NCI-H774 (cell line): ENCODE data around the gene MN1.

Experiments used
- DNase-seq: peaks from one replicate; lab custom pipeline; 2025; lab: John Stamatoyannopoulos, UW

MN1 gene

DNA sequence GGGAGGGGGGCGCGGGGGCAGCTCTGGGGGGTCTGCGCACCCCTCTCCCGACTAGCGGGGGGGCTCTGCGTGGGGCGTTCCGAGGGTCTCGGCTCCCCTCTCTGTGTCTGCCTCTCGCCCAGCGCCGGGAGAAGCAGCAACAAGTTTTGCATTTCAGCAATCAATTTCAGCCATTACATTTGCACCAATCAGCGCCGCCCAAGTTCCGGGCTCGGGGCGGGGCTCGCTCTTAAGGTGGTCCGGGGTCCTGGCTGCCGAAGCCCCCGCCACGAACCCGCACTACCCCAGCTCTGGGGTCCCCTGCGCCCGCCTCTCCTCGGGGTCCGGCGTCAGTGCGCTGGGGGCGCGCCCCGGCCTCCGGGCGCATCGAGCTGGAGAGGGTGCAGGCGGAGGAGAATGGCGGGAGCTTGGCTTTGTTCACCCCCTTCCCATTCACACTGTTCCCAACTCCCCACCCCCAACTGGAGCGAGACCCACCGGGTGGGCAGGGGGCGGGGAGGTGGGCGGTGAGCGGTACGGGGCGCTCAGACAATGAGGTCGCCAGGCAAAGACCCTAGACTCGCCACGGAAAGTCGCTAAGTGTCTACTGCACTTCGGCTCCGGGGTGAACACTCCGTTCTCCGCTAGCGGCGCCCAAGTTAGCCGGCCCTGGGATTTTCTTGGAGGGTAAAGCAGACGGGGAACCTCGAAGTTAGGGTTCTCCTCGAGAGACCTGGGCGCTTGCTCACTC lies at the start of gene MN1:
Gene MN1, minus strand, starts transcription at position 141 of the 730 bp plus-strand sequence. CDS start 1,213 bp downstream, outside the sequence.
- DNase-seq: no peak

DNA sequence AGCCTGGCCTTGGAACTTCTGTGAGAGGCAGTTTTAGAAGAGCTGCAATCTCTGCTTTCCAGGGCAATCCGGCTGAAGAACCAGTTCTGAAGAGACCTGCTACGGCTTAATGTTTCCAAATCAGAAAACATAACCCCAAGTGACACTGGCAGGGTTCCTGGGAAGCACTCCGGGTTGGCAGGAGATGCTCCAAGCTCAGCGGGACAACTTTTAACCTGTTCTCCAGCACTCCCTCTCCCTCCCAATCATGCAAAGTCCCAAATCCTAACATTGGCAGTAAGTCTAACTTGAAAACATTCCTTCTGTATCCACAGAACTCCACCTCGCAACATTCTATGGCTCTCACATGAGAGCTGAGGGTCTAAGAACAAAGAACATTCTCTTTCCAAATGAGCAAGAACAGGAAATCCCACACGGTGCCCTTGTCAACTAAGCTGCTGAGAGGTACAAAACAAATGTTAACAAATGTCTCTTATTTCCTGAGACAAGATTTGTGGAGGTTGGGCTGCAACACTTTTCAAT lies 48.5 kb upstream of the MN1 start:
- DNase-seq: no peak

DNA sequence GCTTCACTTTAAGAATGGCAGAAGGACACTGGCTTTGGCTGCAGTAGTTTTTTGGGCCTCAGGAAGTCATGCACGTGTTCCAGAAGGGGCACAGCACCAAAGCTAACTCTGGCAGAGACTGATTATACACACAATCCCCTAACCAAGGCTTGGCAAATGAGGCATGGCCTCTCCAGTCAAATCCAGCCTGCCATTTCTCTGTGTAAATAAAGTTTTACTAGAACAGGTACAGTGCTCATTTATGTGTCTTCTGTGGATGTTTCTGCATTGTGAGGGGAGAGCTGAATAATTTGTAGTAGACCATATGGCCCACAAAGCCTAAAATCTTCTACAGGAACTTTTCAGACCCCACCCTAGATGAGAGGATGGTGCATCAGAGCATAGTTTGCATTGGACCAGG lies 46.4 kb upstream of the MN1 start:
- DNase-seq: no peak

DNA sequence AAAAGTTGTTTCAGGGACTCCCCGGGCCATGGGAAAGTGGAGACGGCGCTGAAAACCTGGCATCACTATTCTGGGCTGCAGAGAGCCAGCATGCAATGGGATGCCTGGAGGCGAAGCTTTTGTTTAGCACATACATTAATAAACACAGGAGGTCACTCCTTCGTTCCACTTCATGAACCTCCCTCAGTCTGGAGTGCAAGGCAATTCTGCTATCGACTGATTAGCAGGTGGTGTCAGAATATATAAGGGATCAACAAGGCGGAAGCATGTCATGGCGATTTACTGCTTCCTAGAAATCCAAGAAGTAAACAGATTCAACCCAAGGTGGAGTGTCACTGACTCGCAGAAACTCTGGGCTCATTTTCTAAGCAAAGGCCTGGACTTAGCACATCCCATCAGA lies 45.4 kb upstream of the MN1 start:
- no peak for DNase-seq

DNA sequence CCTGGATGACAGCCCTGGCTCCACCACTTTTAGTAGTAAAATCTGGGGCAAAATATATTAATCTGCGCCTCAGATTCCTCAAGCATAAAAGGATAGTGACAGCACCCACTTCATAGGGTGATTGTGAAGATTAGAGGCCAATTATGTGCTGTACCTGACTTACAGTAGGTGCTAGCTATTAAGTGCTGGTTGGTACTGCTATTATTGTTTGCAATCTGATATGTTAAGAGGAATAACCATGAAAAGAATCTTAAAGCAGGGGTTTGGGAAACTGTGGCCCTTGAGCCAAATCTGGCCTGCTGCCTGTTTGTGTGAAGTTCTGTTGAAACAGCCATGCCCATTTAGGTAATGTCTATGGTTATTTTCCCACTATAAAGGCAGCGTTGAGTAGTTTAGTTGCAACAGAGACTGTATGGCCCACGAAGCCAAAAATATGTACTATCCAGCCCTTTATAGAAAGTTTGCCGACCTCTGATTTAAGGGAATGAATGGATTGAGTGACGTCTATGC lies 44.7 kb upstream of the MN1 start:
- DNase-seq: no peak

DNA sequence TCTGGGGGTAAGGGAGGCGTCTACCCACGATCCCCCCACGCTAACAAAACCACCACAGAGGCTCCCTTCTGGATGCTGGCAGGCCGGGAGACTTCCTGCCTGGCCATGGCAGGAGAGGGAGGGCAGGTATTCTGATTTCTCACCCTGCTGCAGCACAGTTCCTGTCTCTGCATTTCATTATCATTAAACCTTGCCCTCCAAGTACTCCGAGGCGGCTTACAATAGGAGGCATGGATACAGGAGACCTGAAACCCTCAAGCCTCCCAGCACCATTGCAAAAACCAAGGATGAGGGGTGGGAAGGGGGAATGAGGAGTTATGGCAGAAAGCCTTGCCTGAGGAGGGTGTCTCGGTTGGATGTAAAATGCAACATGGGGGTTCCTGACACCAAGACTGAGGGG lies 44.1 kb upstream of the MN1 start:
- no peak for DNase-seq

DNA sequence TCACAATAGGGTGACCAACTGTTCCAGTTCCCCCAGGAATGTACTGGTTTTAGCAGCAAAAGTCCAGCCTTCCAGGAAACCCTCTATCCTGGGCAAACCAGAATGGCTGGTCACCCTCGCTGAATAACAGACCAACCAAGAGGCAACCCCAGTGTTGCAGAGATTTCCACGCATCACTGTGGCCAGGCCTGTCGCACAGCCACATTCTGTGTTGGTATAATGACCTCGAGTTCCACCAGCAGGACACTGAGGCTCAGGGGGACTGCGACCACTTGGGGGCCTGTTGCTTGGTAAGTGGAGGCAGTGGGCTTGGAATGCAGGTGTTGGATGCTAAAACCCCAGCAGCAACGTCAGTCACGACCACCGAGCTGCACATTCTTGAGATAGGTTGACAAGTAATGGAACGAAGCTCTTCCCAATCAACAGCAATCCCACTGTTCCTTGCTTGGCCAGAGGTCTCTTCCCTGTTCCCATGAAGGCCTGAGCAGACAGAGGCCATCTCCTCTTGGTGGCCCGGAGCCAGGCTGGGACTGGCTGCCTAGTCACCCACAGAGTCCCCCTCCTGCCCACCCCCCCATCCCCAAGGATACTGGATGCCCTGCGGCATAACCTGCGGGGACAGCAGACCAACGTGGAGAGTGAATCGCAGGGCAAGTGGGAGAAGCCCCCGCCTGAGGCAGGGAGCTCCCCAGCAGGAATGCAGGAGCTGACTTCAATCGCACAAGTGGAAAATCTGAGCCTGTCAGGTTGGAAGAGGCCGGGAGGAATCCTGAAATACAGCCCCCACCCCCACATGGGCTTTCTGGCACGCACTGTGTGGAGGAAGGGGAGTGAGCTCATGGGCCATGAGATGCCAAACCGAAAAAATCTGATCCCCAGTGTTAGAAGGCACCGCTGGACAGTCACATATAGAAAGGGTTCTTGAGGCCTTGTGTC lies 43.4 kb upstream of the MN1 start:
- DNase-seq: no peak

DNA sequence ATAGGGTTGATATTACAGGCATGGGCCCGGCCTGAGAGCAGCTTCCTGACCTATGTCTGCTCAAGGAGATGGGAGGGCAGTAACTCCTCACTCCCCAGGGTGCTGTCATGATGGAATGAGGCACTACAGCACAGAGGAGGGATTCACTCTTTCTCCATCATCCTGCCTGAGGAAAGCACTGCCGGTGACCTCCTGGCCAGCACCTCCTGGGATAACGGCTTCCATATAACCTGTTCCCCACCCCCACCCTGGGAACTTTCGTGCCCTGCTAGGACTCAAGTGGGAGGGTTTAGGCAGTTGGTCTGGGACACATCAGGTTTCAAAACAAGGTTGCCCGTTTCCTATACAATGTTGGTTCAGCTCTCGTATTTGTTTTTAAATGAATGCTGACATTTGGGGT lies 42.7 kb upstream of the MN1 start:
- no peak for DNase-seq

DNA sequence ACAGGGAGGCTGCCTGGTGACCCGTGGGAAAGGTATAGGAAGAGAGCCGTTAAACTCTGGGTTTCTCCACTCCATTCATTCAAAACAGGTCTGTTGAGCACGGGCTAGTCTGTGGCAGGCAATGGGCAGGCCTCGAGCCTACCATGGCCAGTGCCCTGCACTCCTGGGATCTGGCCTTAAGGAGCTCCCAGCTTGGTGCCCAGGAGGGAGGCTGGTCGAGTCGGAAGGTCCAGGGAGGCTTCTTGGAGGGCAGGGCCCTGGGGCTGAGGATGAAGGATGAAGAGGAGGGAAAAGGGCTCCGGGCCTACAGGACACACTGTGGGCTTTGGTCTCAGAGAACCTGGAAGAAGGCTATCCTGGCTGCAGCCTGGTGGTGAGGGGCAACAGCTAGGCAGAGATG lies 41.9 kb upstream of the MN1 start:
- no peak for DNase-seq

DNA sequence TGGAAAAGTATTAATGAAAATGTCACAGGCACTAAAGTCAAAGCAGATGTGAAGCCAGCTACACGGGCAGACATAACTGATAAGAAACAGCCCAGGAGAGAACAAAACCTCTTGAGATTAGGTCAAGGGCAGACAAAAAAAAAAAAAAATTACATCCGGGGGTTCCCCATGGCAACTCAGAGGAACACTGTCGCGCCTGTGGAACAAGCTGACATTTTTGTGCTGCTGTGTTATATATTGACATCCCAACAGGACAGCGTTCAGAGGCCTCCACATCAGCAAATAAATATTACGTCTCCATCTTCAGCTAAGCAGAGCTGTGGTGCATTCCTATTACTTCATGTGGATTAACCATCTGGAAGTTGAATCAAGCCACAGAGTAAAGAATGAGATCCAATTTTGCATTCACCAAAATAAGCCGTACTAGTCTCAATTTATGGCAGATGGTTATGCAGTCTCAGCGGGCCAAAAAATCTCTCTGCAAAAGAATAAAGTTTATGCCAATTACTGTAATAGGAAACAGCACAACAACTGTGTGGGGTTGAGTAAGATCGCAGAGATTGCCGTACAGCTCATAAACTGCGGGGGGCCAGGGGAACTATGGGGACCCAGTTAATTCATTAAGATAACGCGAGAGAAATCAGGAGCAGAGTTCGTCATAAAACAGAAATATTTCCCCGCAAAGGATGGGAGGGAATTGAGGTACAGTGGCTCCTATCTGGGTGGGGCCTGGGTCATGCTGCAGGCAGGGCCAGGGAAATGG lies 41.3 kb upstream of the MN1 start:
- no peak for DNase-seq

DNA sequence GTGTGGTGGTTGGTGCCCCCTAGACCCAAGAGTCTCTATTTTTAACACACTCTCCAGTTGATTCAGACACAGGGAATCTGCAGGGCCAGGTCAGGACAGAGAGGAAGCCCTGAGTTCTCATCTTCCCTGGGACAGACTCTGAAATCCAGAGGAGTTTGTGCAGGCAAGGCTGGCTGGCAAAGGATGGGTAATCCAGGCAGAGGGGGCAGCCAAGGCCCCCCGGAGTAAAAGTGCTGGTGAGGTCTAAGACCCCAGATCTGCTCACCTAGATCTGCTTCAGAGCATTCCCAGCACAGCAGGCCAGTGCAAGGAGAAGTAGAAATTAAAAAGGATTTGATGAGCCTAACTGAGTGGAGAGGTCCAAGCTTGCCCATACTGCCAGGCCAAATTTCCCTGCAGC lies 40.6 kb upstream of the MN1 start:
- no peak for DNase-seq

DNA sequence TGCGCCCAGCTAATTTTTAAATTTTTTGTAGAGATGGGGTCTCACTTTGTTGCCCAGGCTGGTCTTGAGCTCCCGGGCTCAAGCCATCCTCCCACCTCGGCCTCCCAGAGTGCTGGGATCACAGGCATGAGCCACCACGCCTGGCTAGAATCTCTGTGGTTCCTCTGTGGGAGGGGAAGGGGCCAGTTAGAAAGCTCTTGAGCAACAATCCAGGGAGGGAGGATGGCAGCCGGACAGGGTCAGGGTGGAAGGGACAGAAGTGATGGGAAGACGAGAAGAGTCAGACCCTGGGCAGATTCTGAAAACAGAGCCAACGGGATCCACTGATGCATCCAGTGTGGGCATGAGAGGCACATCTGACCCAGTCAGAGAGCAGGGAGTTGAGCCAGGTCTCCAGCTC lies 38.9 kb upstream of the MN1 start:
- no peak for DNase-seq

DNA sequence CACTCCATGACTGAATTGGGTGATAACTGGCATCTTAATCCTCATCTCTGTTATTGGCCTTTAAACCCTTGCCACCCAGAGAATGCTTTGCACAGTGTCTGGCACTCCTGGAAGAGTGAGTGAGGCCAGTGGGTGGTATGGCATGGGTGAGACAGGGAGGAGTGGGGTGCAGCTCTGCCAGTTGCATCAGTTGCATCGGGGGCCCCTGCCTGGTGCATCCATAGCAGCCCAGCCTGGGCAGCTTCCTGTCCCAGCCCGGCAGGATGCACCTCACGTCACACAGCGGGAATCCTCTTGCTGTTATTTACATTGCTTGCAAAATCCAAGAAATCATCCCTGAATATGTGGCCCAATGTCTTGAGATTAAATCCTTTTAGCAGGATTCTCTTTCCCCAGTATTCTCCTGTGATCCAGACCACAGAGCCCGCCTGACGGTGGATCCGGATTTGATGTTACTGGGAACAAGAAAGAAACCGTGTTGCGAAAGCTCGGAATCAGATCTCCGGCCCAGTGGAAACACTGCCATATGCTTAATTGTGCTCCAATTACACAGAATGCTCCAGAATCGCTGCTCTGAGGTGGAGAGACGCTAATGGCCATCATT lies 37.6 kb upstream of the MN1 start:
- no peak for DNase-seq

DNA sequence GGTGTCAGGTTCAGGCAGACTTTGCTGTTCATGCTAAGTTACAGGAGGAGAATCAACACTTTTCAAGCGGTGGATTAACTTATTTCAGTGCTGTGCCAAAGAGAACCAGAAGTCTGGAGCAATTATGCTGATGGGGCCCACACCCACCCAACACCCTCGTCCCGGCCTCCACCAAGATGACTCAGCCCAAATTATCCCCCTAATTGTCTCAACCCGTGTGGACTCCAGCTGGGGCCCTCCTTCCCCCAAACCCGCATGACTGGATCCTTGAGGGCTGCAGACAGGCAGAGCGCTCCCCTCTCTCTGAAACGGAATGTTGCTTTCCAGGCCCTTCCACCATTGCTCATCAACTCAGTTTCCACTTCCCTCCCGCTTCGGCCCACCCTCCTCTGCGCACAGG lies 34.6 kb upstream of the MN1 start:
- no peak for DNase-seq

DNA sequence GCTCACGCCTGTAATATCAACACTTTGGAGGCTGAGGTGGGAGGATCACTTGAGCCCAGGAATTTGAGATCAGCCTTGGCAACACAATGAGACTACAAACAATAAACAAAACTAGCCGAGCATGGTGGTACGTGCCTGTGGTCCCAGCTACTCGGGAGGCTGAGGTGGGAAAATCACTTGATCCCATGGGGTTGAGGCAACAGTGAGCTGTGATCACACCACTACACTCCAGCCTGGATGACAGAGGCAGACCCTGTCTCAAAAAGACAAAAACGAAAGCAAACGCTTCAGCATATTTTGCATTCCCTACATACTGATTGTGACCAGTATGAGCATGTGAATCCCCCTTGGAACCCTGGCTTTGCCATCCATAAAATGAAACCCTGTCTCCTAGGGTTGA lies 33.9 kb upstream of the MN1 start:
- no peak for DNase-seq

DNA sequence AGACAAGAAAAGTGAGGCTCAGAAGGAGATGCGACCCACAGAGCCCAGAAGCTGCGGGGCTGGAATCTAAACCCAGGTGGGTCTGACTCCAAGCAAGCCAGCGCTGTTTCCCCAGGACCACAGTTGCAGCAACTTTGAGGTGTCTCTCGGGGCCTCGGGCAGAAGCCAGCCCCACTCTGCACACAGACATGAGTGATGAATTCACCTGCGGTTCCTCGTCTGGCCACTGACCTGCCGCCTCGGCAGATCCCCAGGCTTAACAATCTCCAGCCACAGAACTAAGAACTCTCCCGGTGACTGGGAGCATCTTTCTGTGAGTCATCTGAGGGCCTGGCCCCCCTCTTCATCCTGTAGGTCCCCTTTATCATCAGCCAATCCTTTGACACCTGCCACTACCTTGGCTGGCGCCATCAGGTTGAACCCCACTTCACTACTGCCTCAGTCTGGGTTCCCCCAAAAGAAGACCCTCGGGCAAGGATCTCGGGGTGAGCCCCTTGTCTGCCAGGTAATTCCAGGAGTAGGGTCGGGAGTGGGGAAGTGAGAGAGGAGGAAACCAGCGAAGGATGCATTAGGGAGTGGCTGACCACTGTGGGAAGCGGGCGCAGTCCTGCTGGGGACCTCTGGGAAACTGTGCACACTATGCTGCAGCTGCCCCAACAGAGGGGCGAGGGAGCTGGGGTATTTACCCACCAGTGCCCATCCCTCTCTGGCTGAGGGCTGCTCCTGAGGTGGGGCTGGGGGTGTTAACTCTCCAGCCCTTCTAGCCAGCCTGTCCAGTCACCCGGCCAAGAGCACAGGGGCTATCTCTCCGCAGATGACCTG lies 33.0 kb upstream of the MN1 start:
- no peak for DNase-seq

DNA sequence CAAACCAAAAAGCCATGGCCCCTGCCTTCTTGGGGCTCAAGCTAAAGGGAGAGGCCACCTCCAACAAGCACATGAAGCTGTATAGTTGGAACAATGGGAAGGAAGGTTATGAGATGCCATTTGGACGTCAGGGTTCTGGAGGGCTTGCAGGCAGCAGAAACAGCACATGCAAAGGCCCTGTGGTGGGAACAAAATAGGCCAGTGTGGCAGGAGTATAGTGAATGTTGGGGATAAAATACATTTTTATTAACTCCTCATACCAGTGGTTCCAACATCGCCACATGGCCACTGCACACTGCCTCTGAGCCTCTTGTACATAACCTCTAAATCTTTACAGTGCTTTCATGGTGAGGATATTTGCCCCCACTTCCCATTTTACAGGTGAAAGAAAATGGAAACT lies 32.2 kb upstream of the MN1 start:
- no peak for DNase-seq

DNA sequence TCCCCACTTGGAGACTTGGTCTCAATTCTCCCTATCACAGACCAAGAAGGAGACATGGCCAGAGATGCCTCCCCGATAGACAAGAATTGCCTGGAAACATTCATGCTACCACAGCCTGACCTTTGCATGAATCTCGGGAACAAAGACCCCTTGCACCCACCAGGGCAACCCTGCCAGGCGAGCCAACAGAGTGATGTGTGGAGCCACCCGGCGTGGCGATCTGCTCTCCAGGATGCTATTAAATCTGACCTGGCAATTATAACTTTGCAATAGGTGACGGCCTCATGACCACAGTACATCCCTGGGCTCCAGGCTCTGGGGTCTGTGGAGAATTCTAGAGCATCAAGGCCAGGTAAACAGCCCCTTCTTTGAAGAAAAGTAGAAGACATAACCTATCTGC lies 31.1 kb upstream of the MN1 start:
- no peak for DNase-seq

DNA sequence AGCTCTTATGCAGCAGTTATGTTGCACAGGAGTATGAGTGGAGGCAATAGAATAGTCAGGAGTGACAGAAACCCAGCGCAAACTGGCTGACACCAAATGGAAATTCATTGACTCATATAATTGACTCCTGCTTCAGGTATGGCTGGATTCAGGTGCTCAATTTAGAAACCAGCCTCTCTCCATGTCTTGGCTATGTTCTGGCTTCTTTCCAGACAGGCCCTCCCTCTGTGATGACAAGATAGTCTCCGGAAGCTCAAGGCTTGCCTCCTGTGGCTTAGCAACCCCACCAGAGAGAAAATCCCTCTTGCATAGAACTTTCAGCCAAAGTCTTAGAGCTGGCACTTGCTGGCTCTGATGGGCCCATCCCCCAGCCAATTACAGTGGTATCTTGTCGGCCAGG lies 28.1 kb upstream of the MN1 start:
- no peak for DNase-seq

DNA sequence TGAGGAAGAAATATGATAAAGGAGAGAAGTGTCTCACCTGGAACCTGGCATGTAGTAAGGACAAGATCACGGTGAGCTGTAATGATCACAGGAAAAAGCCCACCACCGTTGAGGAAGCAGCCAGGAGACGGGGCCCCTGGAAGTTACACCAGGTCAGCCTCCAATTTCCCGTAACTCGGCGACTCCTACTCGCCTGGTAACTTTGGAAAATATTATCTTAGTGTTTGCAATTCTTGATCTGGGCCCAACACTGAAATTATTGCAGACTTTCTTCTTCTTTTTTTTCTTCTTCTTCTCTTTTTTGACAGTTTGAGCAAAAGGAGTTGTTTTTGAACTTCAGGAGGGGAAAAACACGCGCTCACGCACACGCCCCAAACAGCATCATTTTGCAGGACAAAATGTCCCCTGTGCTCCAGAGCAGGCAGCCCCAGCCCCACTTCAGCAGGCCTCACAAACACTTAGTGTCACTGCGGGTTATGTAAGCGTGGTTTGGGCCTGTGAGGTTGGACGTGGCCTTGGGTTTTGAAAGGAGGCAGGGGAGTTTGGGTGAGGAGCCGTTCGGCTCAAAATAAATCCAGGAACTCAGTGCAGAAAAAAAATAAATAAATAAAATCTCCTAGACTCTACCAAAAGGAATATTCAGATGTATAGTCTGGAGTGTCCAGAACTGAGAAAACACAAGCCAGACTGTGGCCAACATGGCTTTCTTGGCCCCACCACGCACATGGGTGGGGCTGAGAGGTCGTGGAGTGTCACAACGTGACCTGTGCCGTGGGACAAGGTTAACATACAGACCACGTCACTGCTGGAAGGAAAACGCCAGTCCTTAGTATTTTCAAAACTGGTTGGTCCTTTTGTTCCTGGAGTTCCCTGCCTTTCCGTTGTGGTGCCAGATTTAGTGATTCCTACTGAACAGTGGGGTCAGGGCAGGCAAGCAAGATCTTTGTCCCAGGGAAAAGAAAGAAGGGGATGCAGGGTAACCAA lies 26.3 kb upstream of the MN1 start:
- DNase-seq: no peak
